HepG2 (cell line): ENCODE measurements around the gene CLNS1A.

ENCODE experiments used
- AGO1 ChIP-seq: fragments of 200-400 bp; formaldehyde crosslinking; IDR thresholded peaks from 2 replicates; pipeline ENCODE4 v1.6.1; 2017; ENCODE audit warnings: mild to moderate bottlenecking, low read depth, low read length, moderate library complexity; ENCODE audit not compliant: poor library complexity, severe bottlenecking
- EZH2 ChIP-seq: conservative IDR thresholded peaks from 2 replicates; pipeline ENCODE4 v1.6.1; 2012; ENCODE audit warnings: mild to moderate bottlenecking, low read depth, low read length, moderate library complexity
- GFI1 ChIP-seq: sonication (generic); formaldehyde crosslinking; IDR thresholded peaks from 2 replicates; pipeline ENCODE4 v1.5.0; 2020; ENCODE audit warnings: missing genetic modification reagents, mild to moderate bottlenecking, borderline replicate concordance
- NR2C2 ChIP-seq: sonication (generic); formaldehyde crosslinking; IDR thresholded peaks from 2 replicates; pipeline ENCODE4 v1.4.0; 2020; ENCODE audit warnings: missing genetic modification reagents, mild to moderate bottlenecking, moderate library complexity, borderline replicate concordance
- TF ChIP-seq, protein P1 (sequence below): sonication (generic); formaldehyde crosslinking; IDR thresholded peaks from 2 replicates; pipeline ENCODE4 v1.4.0; 2020; ENCODE audit warnings: missing genetic modification reagents
- TF ChIP-seq, protein P2 (sequence below): sonication (generic); formaldehyde crosslinking; IDR thresholded peaks from 2 replicates; pipeline ENCODE4 v1.4.0; 2020; ENCODE audit warnings: missing genetic modification reagents, mild to moderate bottlenecking, borderline replicate concordance
- TF ChIP-seq, protein P3 (sequence below): sonication (generic); formaldehyde crosslinking; IDR thresholded peaks from 2 replicates; pipeline ENCODE4 v1.4.0; 2020; ENCODE audit warnings: missing genetic modification reagents
- TF ChIP-seq, protein P4 (sequence below), 2 experiments: fragments of 450-650 bp in 1 of 2; sonication (generic) in 1 of 2; formaldehyde crosslinking in 1 of 2; IDR thresholded peaks; 2 replicates each; pipeline versions ENCODE4 v1.6.1 to v1.8.0; 2016 to 2022; ENCODE audit warnings: antibody characterized with exemption in 1 of 2, mild to moderate bottlenecking in 1 of 2, missing genetic modification reagents in 1 of 2
- TF ChIP-seq, protein P5 (sequence below): sonication (generic); formaldehyde crosslinking; IDR thresholded peaks from 2 replicates; pipeline ENCODE4 v1.5.0; 2020; ENCODE audit warnings: mild to moderate bottlenecking, missing genetic modification reagents, moderate library complexity
- TF ChIP-seq, protein P6 (sequence below): sonication (generic); formaldehyde crosslinking; IDR thresholded peaks from 2 replicates; pipeline ENCODE4 v1.4.0; 2020; ENCODE audit warnings: low read depth, mild to moderate bottlenecking, missing genetic modification reagents

DNA sequence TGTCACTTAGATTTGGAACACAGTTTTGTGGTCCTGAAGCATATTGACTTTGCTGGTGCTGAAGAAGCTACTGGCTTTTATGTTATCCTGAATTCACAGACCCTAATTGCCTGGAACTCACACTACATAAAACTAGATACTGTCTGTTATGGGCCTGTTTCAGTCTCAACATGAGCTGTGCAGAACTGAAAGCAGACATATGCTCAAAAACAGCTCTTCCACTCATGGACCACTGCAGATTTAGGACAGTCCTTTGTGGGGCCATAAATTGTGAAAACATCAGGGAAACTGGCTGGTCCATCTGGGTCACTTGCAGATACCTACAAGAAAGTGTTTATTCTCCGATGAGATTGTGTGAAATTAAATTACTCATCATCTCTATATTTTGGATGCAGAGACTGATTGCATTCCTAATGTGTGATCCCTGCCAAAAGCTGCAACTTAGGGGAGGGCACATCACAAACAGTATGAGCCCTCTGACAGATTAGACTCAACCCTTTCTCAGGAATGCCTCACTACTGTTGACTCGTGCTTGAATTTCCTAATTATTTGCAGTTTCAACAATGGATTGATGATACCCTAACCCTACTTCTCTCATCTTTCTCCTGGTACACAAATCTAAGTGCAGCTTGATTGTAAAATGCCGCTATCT is 10.2 kb upstream of the CLNS1A start:
- TF ChIP-seq, protein P1, sequence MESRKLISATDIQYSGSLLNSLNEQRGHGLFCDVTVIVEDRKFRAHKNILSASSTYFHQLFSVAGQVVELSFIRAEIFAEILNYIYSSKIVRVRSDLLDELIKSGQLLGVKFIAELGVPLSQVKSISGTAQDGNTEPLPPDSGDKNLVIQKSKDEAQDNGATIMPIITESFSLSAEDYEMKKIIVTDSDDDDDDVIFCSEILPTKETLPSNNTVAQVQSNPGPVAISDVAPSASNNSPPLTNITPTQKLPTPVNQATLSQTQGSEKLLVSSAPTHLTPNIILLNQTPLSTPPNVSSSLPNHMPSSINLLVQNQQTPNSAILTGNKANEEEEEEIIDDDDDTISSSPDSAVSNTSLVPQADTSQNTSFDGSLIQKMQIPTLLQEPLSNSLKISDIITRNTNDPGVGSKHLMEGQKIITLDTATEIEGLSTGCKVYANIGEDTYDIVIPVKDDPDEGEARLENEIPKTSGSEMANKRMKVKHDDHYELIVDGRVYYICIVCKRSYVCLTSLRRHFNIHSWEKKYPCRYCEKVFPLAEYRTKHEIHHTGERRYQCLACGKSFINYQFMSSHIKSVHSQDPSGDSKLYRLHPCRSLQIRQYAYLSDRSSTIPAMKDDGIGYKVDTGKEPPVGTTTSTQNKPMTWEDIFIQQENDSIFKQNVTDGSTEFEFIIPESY (CRISPR knock-in tag), result no peak
- TF ChIP-seq, protein P2, sequence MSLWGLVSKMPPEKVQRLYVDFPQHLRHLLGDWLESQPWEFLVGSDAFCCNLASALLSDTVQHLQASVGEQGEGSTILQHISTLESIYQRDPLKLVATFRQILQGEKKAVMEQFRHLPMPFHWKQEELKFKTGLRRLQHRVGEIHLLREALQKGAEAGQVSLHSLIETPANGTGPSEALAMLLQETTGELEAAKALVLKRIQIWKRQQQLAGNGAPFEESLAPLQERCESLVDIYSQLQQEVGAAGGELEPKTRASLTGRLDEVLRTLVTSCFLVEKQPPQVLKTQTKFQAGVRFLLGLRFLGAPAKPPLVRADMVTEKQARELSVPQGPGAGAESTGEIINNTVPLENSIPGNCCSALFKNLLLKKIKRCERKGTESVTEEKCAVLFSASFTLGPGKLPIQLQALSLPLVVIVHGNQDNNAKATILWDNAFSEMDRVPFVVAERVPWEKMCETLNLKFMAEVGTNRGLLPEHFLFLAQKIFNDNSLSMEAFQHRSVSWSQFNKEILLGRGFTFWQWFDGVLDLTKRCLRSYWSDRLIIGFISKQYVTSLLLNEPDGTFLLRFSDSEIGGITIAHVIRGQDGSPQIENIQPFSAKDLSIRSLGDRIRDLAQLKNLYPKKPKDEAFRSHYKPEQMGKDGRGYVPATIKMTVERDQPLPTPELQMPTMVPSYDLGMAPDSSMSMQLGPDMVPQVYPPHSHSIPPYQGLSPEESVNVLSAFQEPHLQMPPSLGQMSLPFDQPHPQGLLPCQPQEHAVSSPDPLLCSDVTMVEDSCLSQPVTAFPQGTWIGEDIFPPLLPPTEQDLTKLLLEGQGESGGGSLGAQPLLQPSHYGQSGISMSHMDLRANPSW (CRISPR knock-in tag), result no peak
- no peak for TF ChIP-seq AGO1
- TF ChIP-seq, protein P3, sequence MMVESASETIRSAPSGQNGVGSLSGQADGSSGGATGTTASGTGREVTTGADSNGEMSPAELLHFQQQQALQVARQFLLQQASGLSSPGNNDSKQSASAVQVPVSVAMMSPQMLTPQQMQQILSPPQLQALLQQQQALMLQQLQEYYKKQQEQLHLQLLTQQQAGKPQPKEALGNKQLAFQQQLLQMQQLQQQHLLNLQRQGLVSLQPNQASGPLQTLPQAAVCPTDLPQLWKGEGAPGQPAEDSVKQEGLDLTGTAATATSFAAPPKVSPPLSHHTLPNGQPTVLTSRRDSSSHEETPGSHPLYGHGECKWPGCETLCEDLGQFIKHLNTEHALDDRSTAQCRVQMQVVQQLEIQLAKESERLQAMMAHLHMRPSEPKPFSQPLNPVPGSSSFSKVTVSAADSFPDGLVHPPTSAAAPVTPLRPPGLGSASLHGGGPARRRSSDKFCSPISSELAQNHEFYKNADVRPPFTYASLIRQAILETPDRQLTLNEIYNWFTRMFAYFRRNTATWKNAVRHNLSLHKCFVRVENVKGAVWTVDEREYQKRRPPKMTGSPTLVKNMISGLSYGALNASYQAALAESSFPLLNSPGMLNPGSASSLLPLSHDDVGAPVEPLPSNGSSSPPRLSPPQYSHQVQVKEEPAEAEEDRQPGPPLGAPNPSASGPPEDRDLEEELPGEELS (CRISPR knock-in tag), result no peak
- TF ChIP-seq, protein P4, sequence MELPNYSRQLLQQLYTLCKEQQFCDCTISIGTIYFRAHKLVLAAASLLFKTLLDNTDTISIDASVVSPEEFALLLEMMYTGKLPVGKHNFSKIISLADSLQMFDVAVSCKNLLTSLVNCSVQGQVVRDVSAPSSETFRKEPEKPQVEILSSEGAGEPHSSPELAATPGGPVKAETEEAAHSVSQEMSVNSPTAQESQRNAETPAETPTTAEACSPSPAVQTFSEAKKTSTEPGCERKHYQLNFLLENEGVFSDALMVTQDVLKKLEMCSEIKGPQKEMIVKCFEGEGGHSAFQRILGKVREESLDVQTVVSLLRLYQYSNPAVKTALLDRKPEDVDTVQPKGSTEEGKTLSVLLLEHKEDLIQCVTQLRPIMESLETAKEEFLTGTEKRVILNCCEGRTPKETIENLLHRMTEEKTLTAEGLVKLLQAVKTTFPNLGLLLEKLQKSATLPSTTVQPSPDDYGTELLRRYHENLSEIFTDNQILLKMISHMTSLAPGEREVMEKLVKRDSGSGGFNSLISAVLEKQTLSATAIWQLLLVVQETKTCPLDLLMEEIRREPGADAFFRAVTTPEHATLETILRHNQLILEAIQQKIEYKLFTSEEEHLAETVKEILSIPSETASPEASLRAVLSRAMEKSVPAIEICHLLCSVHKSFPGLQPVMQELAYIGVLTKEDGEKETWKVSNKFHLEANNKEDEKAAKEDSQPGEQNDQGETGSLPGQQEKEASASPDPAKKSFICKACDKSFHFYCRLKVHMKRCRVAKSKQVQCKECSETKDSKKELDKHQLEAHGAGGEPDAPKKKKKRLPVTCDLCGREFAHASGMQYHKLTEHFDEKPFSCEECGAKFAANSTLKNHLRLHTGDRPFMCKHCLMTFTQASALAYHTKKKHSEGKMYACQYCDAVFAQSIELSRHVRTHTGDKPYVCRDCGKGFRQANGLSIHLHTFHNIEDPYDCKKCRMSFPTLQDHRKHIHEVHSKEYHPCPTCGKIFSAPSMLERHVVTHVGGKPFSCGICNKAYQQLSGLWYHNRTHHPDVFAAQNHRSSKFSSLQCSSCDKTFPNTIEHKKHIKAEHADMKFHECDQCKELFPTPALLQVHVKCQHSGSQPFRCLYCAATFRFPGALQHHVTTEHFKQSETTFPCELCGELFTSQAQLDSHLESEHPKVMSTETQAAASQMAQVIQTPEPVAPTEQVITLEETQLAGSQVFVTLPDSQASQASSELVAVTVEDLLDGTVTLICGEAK (IDR thresholded peaks at IDR 0.05), result no peak
- TF ChIP-seq, protein P4 (CRISPR knock-in tag; IDR thresholded peaks at IDR 0.05), result no peak
- TF ChIP-seq, protein P5, sequence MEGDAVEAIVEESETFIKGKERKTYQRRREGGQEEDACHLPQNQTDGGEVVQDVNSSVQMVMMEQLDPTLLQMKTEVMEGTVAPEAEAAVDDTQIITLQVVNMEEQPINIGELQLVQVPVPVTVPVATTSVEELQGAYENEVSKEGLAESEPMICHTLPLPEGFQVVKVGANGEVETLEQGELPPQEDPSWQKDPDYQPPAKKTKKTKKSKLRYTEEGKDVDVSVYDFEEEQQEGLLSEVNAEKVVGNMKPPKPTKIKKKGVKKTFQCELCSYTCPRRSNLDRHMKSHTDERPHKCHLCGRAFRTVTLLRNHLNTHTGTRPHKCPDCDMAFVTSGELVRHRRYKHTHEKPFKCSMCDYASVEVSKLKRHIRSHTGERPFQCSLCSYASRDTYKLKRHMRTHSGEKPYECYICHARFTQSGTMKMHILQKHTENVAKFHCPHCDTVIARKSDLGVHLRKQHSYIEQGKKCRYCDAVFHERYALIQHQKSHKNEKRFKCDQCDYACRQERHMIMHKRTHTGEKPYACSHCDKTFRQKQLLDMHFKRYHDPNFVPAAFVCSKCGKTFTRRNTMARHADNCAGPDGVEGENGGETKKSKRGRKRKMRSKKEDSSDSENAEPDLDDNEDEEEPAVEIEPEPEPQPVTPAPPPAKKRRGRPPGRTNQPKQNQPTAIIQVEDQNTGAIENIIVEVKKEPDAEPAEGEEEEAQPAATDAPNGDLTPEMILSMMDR (CRISPR knock-in tag), result no peak
- no peak for TF ChIP-seq GFI1 (CRISPR knock-in tag)
- TF ChIP-seq EZH2, result no peak
- TF ChIP-seq, protein P6, sequence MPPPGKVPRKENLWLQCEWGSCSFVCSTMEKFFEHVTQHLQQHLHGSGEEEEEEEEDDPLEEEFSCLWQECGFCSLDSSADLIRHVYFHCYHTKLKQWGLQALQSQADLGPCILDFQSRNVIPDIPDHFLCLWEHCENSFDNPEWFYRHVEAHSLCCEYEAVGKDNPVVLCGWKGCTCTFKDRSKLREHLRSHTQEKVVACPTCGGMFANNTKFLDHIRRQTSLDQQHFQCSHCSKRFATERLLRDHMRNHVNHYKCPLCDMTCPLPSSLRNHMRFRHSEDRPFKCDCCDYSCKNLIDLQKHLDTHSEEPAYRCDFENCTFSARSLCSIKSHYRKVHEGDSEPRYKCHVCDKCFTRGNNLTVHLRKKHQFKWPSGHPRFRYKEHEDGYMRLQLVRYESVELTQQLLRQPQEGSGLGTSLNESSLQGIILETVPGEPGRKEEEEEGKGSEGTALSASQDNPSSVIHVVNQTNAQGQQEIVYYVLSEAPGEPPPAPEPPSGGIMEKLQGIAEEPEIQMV (CRISPR knock-in tag), result no peak
- TF ChIP-seq NR2C2, result no peak
